BLaER1 treated with 17β-estradiol and CSF1 and Interleukin-3, amounts not matched to agents 10 nM and 100 nM (cell line): Measurements from ENCODE around the gene PPP2R2C.

Experiments used
- H3K27ac ChIP-seq, 11 experiments: shearing (Covaris generic); formaldehyde crosslinking; 2 replicates each; pipeline ENCODE4 v1.8.1; 2022
- H3K27me3 ChIP-seq, 11 experiments: shearing (Covaris generic); formaldehyde crosslinking; 2 replicates each; pipeline ENCODE4 v1.8.1; 2022
- H3K36me3 ChIP-seq, 11 experiments: shearing (Covaris generic); formaldehyde crosslinking; 2 replicates each; pipeline ENCODE4 v1.8.1; 2022
- H3K4me1 ChIP-seq, 10 experiments: shearing (Covaris generic); formaldehyde crosslinking; 2 replicates each; pipeline ENCODE4 v1.8.1; 2022
- H3K4me2 ChIP-seq, 11 experiments: shearing (Covaris generic); formaldehyde crosslinking; 2 replicates each; pipeline ENCODE4 v1.8.1; 2022
- H3K4me3 ChIP-seq, 10 experiments: shearing (Covaris generic); formaldehyde crosslinking; 2 replicates each; pipeline ENCODE4 v1.8.1; 2022
- H3K9ac ChIP-seq, 11 experiments: shearing (Covaris generic); formaldehyde crosslinking; 2 replicates each; pipeline ENCODE4 v1.8.1; 2022
- H3K9me3 ChIP-seq, 11 experiments: shearing (Covaris generic); formaldehyde crosslinking; replicated peaks in 1 of 11; 2 replicates each; pipeline ENCODE4 v1.8.1; 2022
- H4K20me1 ChIP-seq, 11 experiments: shearing (Covaris generic); formaldehyde crosslinking; 2 replicates each; pipeline ENCODE4 v1.8.1; 2022
- Cebpa-rat ChIP-seq, 11 experiments: shearing (Covaris generic); IDR thresholded peaks; 2 replicates each; pipeline ENCODE4 v1.8.1; 2022

PPP2R2C gene

GRCh38 chr4:6348408-6348807, 124.0 kb downstream of the PPP2R2C start:
- Histone ChIP-seq H3K27ac (no peak overlapping the region), H3K4me1 (peaks cover 11 to 67% (median 59%) of the 10 kb centered on the region in 10 experiments), H3K36me3 (no peaks in the 10 kb centered on the region), H3K4me3 (no peak overlapping the region), H4K20me1 (no peaks in the 10 kb centered on the region; a peak in 1 of 22 replicates), H3K4me2 (peak overlapping the region in 4 of 11 experiments; percentile 69 to 85 (median 80); a peak in 4 of 22 replicates), H3K9me3 (peaks cover 14 to 22% (median 17%) of the 10 kb centered on the region in 11 experiments), H3K27me3 (no peaks in the 10 kb centered on the region; a peak in 1 of 22 replicates), H3K9ac (no peak overlapping the region)
- no peak for TF ChIP-seq Cebpa-rat (IDR thresholded peaks at IDR 0.05)

GRCh38 chr4:6347511-6348045, 124.8 kb downstream of the PPP2R2C start:
- no peak overlapping the region for H3K4me3 ChIP-seq
- H3K4me2 ChIP-seq = peak overlapping the region in 8 of 11 experiments; percentile 4 to 66 (median 46); a peak in 9 of 22 replicates

GRCh38 chr4:6346373-6347110, 125.9 kb downstream of the PPP2R2C start:
- Histone ChIP-seq H3K36me3 (no peaks in the 10 kb centered on the region), H3K9ac (peak overlapping the region in 1 of 11 experiments; percentile 9; a peak in 1 of 22 replicates), H4K20me1 (no peaks in the 10 kb centered on the region; a peak in 1 of 22 replicates), H3K4me2 (peak overlapping the region in 9 of 11 experiments; percentile 4 to 66 (median 40); a peak in 15 of 22 replicates), H3K9me3 (peaks cover 14 to 22% (median 17%) of the 10 kb centered on the region in 11 experiments), H3K4me3 (no peak overlapping the region), H3K27me3 (no peaks in the 10 kb centered on the region; a peak in 1 of 22 replicates), H3K4me1 (peaks cover 24 to 69% (median 59%) of the 10 kb centered on the region in 10 experiments), H3K27ac (no peak overlapping the region)
- no peak for TF ChIP-seq Cebpa-rat (IDR thresholded peaks at IDR 0.05)

More at GRCh38 chr4:6347511-6348045, 124.8 kb downstream of the PPP2R2C start:
- H3K9me3 ChIP-seq = peaks cover 14 to 22% (median 17%) of the 10 kb centered on the region in 11 experiments
- H4K20me1 ChIP-seq = no peaks in the 10 kb centered on the region; a peak in 1 of 22 replicates
- H3K36me3 ChIP-seq = no peaks in the 10 kb centered on the region
- TF ChIP-seq Cebpa-rat (IDR thresholded peaks at IDR 0.05) = no peak
- no peak overlapping the region for H3K9ac ChIP-seq
- peaks cover 13 to 69% (median 59%) of the 10 kb centered on the region in 10 experiments for H3K4me1 ChIP-seq
- no peak overlapping the region for H3K27ac ChIP-seq
- H3K27me3 ChIP-seq = no peaks in the 10 kb centered on the region; a peak in 1 of 22 replicates

GRCh38 chr4:6345866-6346265, 126.5 kb downstream of the PPP2R2C start:
- Histone ChIP-seq H3K4me1 (peaks cover 26 to 64% (median 55%) of the 10 kb centered on the region in 10 experiments), H3K27me3 (peaks cover 0 to 2% (median 0%) of the 10 kb centered on the region in 11 experiments; a peak in 2 of 22 replicates), H3K9me3 (peaks cover 14 to 22% (median 17%) of the 10 kb centered on the region in 11 experiments), H3K4me3 (no peak overlapping the region), H3K4me2 (peak overlapping the region in 7 of 11 experiments; percentile 36 to 66 (median 52); a peak in 12 of 22 replicates), H4K20me1 (no peaks in the 10 kb centered on the region; a peak in 1 of 22 replicates), H3K36me3 (no peaks in the 10 kb centered on the region), H3K27ac (no peak overlapping the region), H3K9ac (no peak overlapping the region)
- no peak for TF ChIP-seq Cebpa-rat (IDR thresholded peaks at IDR 0.05)

- Histone ChIP-seq H4K20me1 (no peaks in the 10 kb centered on the region; a peak in 1 of 22 replicates), H3K9ac (no peak overlapping the region), H3K4me1 (peaks cover 25 to 61% (median 49%) of the 10 kb centered on the region in 10 experiments), H3K4me2 (no peak overlapping the region), H3K4me3 (no peak overlapping the region), H3K27ac (no peak overlapping the region), H3K9me3 (peaks cover 14 to 22% (median 17%) of the 10 kb centered on the region in 11 experiments), H3K36me3 (no peaks in the 10 kb centered on the region), H3K27me3 (peaks cover 0 to 6% (median 0%) of the 10 kb centered on the region in 11 experiments; a peak in 2 of 22 replicates)
- no peak for TF ChIP-seq Cebpa-rat (IDR thresholded peaks at IDR 0.05)
Observed at GRCh38 chr4:6345096-6345830, 127.2 kb downstream of the PPP2R2C start.

GRCh38 chr4:6343939-6344408, 128.4 kb downstream of the PPP2R2C start:
- peaks cover 18 to 61% (median 48%) of the 10 kb centered on the region in 10 experiments for H3K4me1 ChIP-seq
- H3K36me3 ChIP-seq = no peaks in the 10 kb centered on the region
- peaks cover 14 to 22% (median 17%) of the 10 kb centered on the region in 11 experiments for H3K9me3 ChIP-seq
- H4K20me1 ChIP-seq = peaks cover 0 to 6% (median 0%) of the 10 kb centered on the region in 11 experiments; a peak in 2 of 22 replicates
- H3K27ac ChIP-seq = no peak overlapping the region
- no peak for TF ChIP-seq Cebpa-rat (IDR thresholded peaks at IDR 0.05)
- H3K4me3 ChIP-seq = no peak overlapping the region
- H3K27me3 ChIP-seq = peaks cover 0 to 6% (median 0%) of the 10 kb centered on the region in 11 experiments; a peak in 2 of 22 replicates
- no peak overlapping the region for H3K9ac ChIP-seq
- H3K4me2 ChIP-seq = no peak overlapping the region

GRCh38 chr4:6342530-6343293, 129.7 kb downstream of the PPP2R2C start:
- Histone ChIP-seq H3K4me1 (peaks cover 31 to 66% (median 57%) of the 10 kb centered on the region in 10 experiments), H4K20me1 (peaks cover 0 to 13% (median 0%) of the 10 kb centered on the region in 11 experiments; a peak in 2 of 22 replicates), H3K27me3 (peaks cover 0 to 6% (median 0%) of the 10 kb centered on the region in 11 experiments; a peak in 3 of 22 replicates), H3K9ac (no peak overlapping the region; a peak in 1 of 22 replicates), H3K4me2 (peak overlapping the region; percentile 32 to 63 (median 51); a peak in 21 of 22 replicates), H3K9me3 (peaks cover 14 to 22% (median 17%) of the 10 kb centered on the region in 11 experiments), H3K4me3 (no peak overlapping the region), H3K36me3 (no peaks in the 10 kb centered on the region), H3K27ac (peak overlapping the region in 1 of 11 experiments; percentile 47; a peak in 1 of 22 replicates)
- no peak for TF ChIP-seq Cebpa-rat (IDR thresholded peaks at IDR 0.05)

GRCh38 chr4:6341696-6342095, 130.7 kb downstream of the PPP2R2C start:
- no peak for TF ChIP-seq Cebpa-rat (IDR thresholded peaks at IDR 0.05)
- H3K9ac ChIP-seq = no peak overlapping the region
- peaks cover 0 to 17% (median 0%) of the 10 kb centered on the region in 11 experiments; a peak in 2 of 22 replicates for H4K20me1 ChIP-seq
- no peak overlapping the region; a peak in 1 of 22 replicates for H3K27ac ChIP-seq
- no peaks in the 10 kb centered on the region for H3K36me3 ChIP-seq
- no peak overlapping the region for H3K4me3 ChIP-seq
- H3K4me2 ChIP-seq = peak overlapping the region in 7 of 11 experiments; percentile 7 to 63 (median 32); a peak in 7 of 22 replicates
- H3K27me3 ChIP-seq = peaks cover 0 to 9% (median 0%) of the 10 kb centered on the region in 11 experiments; a peak in 4 of 22 replicates
- peaks cover 14 to 22% (median 17%) of the 10 kb centered on the region in 11 experiments for H3K9me3 ChIP-seq
- peaks cover 37 to 67% (median 56%) of the 10 kb centered on the region in 10 experiments for H3K4me1 ChIP-seq
